ENCODE data around the gene ENTPD3.
"Not testable (repeated sequence)": the region's sequence is repeated elsewhere in the genome, so short reads cannot be mapped to it uniquely, and the experiment has no call there.

The ENTPD3 gene

GRCh38 chr3:40461161-40461560 lies 74.2 kb downstream of the ENTPD3 start:
- no peak for DNase-seq (ENCODE audit: low read depth)

GRCh38 chr3:40462838-40463237 lies 75.9 kb downstream of the ENTPD3 start:
- not testable (repeated sequence) for DNase-seq (ENCODE audit: low read depth)

- DNase-seq (ENCODE audit: low read depth), result no peak
Measured at GRCh38 chr3:40463579-40463978, 76.6 kb downstream of the ENTPD3 start.

- no peak for DNase-seq (ENCODE audit: low read depth)
Measured at GRCh38 chr3:40464339-40465110, 77.5 kb downstream of the ENTPD3 start.

- no peak for DNase-seq (ENCODE audit: low read depth)
Measured at GRCh38 chr3:40465111-40465407, 78.1 kb downstream of the ENTPD3 start.

GRCh38 chr3:40465456-40465855 lies 78.5 kb downstream of the ENTPD3 start:
- no peak for DNase-seq (ENCODE audit: low read depth)

GRCh38 chr3:40468018-40468417 lies 81.0 kb downstream of the ENTPD3 start:
- DNase-seq (ENCODE audit: low read depth), result no peak

- DNase-seq (ENCODE audit: low read depth), result no peak
Measured at GRCh38 chr3:40470701-40471100, 83.7 kb downstream of the ENTPD3 start.

GRCh38 chr3:40476478-40477470 lies 89.8 kb downstream of the ENTPD3 start, which contains the start of gene ZNF619:
Gene ZNF619 (plus strand): TSS chr3:40477122. CDS start chr3:40477980, 858 bp downstream.
- DNase-seq (ENCODE audit: low read depth), result peak; percentile 70

GRCh38 chr3:40477666-40478065 lies 90.7 kb downstream of the ENTPD3 start:
- DNase-seq (ENCODE audit: low read depth), result peak; percentile 12

Measured in iris pigment epithelial cell (primary cell).